GDM1 (cell line): ENCODE measurements around the gene RGN.
"Not testable (repeated sequence)": the region's sequence is repeated elsewhere in the genome, so short reads cannot be mapped to it uniquely, and the experiment has no call there.

Source experiments
- DNase-seq: peaks from one replicate; lab custom pipeline; 2025; lab: John Stamatoyannopoulos, UW

The RGN gene

DNA sequence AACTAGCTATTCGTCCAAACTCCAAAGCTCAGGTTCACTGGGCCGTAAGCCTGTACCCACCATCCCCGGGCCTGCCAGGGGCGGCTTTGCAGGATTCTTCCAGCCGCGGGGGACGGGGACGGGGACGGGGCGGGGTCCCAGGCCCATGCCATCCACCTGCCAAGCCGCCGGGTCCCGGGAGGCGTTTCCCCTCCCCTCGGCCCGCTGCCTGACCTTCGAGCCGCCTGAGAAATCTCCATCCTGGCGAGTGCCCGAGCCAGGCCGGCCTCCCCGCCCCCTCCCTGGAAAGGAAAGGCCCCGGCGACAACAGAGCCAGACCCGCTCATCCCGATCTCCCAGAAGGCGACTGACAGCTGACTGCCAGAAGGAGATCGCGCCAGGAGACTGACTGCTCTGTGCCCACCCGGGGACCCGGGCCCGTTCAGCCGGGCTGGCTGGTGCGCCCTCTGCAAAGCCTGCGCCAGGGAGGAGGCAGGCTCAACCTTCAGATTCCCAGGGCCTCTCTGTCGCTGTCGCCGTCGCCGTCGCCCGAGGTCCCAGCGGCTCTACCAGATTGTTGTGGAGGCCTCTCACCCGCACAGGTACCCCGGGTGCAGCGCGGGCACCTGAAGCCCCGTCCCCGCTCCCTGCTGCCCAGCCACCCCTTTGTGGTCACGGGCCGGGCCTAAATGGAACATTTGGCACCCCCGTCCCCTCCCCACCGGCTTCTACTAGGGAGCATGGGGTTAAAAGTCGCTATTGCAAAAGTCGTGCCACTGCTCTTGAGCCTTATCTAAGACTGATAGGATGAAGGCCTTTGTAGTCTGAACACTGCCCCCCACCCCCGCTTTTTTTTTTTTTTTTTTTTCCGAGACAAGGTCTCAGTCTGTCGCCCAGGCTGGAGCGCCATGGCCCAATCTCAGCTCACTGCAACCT lies at the start of gene RGN:
RGN (plus strand) TSS at position 315 of the 915 bp plus-strand sequence. CDS start 2,702 bp downstream, outside the sequence.
- DNase-seq, result no peak

DNA sequence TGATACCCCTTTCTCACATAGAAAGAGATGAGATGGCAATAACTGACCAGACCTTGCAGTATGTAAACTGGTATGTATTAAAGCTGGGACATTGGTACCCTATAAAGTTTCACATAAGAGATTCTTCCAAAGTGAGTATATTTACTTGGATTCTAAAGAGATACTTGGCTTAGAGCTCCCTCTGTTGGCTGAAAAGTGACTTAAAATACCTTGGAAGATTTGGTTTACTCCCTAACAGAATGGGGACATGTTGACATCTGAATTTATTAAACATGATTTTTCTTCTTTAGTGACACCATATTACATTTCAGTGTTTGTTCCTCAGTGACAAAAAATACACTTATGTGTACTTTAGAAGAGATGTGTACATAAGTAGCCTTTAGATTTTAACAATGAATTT lies 47.9 kb upstream of the RGN start:
- peak; percentile 11 for DNase-seq

DNA sequence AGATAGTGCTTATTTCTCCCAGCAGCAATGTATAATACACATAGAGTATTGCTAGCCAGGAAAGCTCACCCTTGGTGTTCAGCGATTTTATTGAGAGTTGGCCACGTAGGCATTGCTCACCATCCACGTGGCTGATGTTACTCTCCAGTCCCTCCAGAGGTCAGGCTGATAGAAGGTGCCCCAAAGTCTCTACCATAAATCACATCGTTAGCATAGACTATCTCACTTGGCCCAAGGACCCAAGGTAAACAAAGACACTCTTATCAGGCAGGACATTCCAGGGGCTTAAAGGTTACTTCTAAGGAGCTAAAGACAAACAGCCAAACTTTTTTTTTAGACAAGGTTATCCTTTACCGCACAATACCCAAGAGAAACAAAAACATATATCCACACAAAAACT lies 30.3 kb upstream of the RGN start:
- DNase-seq, result no peak

- no peak for DNase-seq
Measured at GRCh38 chrX:47059142-47059874, 18.9 kb upstream of the RGN start.

- no peak for DNase-seq
Measured at GRCh38 chrX:47060708-47061107, 17.5 kb upstream of the RGN start.

DNA sequence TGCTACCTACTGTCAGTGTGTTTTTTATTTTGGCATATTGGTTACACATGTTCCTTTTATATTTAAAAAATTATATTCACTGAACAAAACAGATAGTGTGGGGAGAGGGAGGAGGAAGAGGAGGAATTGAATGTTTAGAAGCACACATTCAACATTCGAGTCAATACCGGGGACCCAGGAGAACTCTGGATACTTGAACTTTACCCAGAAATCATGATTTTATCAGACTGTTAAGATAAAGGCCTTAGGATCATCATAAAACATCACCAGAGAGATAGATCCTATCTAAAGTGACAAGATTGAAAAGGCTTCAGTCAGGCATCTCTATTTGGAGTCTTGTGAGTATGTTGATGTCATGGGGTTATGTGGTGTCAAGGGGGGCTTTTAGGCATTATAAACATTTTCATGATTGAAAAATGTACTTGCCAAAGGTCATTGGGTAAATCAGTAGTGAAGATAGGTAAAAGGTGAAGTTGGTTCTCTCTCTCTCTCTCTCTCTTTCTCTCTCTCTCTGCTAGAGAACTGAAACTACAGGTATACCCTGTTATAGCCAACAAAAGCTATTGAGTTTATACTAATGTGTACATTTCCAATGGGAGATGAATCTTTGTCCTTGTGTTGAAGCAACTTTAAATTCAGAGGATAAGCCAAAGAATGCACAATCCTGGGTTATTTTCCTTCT lies 16.9 kb upstream of the RGN start:
- DNase-seq, result no peak

DNA sequence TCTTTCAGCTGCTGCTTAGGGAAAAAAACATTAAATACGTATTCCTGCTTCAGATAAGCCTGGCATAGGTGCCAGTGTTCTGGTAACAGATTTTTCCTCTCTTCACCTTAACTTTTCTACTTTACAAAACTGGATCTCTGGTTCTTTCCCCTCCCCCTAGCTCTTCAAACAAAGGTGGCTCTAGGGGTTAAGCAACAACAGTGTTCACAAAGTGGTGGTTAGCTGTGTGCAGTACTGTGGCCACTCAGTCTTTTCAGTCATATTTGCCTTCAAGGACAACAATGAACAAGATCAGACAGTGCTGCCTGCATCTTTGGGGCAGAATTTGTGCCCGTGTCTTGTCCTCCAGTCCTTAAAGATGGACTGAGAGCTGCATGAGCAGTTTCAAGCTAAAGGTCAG lies 15.1 kb upstream of the RGN start:
- no peak for DNase-seq

DNA sequence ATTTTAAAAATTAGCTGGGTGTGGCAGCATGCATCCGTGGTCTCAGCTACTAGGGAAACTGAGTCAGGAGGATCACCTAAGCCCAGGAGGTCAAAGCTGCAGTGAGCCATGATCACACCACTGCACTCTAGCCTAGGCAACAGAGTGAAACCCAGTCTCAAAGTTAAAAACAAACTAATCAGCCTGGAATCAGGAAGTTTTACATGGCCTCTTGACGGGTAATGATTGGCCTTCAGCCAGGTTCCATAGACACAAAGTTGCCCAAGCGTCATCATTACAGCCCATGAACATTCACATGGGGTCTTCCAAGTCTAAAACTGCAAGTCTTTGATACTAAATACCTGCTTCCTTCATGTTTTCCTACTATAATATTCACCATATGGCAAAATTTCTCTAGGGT lies 10.0 kb upstream of the RGN start:
- DNase-seq, result no peak

DNA sequence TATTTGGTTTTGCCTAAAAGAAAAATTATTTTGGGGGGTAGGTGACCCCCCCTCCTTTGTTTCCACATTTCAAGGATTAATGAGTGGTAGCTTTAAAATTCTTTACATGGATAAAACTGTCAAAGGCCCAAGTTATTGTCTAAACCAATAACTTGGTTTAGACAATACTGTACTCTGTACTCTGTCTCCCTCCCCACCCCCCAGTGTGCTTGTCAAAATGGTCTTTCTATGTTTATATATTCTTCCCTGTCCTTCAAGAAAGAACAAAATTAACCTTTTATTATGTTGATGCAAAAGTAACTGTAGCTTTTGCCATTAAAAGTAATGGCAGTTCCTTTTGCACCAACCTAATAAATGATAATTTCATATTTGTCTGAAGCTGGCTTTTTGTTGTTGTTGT lies 9.5 kb upstream of the RGN start:
- no peak for DNase-seq

DNA sequence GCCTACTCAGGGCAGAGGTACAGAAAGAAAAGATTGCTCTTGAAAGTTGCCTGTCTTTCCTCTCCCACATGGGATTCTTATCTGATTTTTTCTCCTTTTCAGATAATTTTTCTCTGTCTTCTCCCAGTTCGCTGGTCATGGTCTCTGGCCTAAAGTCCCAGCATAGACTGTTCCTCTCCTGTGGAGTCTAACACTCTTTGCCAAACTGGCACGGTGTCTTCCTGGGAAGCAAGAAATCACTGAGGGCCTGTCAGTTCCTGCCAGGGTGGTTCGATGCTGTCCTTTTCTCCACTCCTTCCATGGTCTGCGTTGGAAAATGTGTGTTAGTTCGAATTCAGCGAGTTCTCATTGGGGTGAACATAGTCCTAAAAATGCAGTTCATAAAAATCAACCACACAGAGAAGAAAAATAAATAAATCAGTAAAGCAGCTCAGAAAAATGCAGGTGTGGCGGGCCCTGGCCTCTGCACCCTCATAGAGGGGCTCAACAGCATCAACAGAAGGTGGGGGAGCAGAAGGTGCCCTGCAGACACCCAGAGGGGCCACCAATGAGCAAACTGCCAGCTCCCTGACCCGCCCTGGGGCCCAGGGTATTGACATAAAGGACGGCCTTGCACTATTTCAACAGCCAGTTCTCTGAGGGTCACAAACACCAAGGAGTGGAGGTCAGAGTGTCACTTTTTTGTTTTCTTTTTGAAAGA lies 2.1 kb downstream of the RGN start:
- no peak for DNase-seq

GRCh38 chrX:47080915-47081236 lies 2.6 kb downstream of the RGN start:
- DNase-seq, result no peak

- no peak for DNase-seq
Measured at GRCh38 chrX:47091149-47091775, 13.0 kb downstream of the RGN start.

- DNase-seq, result no peak
Measured at GRCh38 chrX:47093248-47093647, 15.0 kb downstream of the RGN start.

DNA sequence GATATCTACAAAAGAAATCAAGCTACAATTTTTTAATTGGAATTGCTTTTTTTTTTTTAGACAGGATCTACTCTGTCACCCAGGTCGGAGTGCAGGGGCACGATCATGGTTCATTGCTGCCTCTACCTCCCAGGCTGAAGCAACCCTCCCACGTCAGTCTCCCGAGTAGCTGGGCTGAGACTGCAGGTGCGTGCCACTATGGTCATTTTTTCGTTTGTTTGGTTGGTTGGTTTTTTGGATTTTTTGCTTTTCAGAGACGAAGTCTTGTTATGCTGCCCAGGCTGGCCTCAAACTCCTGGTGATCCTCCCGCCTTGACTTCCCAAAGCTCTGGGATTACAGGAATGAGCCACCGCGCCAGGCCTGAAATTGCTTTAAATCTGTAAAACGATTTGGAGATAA lies 15.6 kb downstream of the RGN start:
- no peak for DNase-seq

DNA sequence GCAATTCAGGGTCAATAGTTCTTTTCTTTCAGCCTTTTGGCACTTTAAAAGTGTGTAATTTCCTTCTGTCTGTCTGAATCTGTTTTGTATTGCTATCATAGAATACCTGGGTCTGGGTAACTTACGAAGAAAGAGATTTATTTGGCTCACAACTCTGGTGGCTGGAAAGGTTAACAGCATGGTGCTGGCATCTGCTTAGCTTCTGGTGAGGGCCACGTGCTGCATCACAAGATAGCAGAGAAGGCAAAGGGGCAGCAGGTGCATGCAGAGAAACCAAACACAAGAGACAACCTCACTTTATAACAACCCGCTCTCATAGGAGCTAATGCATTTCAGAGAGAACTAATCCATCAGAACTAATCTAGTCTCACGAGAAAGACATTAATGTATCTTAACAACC lies 18.8 kb downstream of the RGN start:
- DNase-seq, result no peak

- no peak for DNase-seq
Measured at GRCh38 chrX:47098338-47099094, 20.3 kb downstream of the RGN start.

- no peak for DNase-seq
Measured at GRCh38 chrX:47101206-47101605, 23.0 kb downstream of the RGN start.

DNA sequence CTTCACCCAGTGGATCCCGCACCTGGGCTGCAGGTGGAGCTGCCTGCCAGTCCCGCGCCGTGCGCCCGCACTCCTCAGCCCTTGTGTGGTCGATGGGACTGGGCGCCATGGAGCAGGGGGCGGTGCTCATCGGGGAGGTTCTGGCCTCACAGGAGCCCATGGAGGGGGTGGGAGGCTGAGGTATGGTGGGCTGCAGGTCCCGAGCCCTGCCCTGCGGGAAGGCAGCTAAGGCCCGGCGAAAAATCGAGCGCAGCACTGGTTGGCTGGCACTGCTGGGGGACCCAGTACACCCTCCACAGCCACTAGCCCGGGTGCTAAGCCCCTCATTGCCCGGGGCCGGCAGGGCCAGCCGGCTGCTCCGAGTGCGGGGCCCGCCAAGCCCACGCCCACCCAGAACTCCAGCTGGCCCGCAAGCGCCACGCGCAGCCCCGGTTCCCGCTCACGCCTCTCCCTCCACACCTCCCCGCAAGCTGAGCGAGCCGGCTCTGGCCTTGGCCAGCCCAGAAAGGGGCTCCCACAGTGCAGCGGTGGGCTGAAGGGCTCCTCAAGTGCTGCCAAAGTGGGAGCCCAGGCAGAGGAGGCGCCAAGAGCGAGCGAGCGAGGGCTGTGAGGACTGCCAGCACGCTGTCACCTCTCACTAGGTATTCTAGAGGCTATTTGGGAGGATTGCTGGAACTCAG lies 32.8 kb downstream of the RGN start:
- DNase-seq, result not testable (repeated sequence)

DNA sequence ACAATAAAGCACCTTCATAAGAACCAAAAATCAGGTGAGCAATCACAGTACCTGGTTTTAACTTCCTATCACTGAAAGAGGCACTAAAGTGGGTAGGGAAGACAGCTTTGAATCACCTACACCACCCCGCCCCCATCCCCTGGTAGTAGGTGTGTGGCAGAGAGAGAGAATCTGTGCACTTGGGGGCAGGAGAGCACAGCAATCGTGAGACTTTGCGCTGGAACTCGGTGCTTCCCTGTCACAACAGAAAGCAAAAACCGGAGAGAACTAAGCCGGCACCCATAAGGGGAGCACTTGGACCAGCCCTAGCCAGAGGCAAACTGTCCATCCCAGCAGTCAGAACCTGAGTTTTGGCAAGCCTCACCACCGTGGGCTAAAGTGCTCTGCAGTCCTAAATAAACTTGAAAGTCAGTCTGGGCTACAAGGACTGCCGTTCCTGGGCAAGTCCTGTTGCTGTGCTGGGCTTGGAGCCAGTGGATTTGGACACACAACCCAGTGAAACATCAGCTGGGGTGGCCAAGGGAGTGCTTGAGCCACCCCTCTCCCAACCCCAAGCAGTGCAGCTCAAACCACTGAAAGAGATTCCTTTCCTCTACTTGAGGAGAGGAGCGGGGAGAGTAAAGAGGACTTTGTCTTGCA lies 34.2 kb downstream of the RGN start:
- DNase-seq, result no peak

DNA sequence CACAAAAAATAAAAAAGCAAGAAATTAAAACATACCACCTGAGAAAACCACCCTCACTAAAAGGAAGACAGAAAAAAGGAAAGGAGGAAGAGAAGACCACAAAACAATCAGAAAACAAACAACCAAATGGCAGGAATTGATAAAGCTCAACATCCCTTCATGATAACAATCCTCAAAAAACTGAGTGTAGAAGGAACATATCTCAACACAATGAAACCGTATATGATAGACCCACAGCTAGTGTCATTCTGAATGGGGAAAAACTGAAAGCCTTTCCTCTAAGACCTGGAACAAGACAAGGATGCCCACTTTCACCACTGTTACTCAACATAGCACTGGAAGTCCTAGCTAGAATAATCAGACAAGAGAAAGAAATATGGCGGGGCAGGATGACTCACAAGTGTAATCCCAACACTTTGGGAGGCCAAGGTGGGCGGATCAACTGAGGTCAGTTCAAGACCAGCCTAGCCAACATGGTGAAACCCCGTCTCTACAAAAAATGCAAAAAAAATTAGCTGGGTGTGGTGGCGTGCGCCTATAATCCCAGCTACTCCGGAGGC lies 38.4 kb downstream of the RGN start:
- DNase-seq, result not testable (repeated sequence)
